ENCODE data around the gene CAPN9.
"Not testable (repeated sequence)": the region's sequence is repeated elsewhere in the genome, so short reads cannot be mapped to it uniquely, and the experiment has no call there.

Gene CAPN9

DNA sequence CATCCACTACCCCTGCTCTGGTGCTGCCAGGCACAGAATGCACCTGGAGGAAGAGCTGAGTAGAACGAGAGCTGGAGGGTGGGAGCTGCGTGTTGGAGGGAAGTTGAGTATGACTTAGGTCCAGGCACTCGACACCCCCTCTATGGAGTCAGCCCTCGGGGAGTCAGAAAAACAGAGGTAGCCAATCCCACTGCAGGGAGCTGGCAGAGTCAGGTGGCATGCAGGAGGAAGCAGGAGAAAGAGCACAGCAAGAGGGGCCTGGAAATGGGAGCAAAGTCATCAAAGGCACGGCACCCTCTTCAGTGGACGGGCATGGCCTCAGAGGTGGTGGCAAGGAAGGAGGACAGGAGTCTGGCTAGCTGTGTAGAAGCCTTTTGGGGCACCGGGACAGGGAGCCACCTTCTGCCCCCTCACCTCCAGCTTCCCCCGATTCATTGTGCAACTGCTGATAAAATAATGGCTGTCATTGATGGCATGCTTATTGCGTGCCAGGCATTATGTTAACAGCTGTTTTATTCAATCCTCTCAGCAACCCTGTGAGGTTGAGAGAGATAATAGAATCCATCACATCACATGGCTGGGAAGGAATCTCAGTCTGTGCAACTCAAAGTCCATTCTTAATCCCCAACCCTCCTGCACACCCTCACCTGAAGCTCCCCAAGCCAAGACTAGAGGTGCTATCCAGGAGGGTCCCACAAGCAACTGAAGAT lies 79.1 kb downstream of the CAPN9 start:
- DNase-seq, result no peak

DNA sequence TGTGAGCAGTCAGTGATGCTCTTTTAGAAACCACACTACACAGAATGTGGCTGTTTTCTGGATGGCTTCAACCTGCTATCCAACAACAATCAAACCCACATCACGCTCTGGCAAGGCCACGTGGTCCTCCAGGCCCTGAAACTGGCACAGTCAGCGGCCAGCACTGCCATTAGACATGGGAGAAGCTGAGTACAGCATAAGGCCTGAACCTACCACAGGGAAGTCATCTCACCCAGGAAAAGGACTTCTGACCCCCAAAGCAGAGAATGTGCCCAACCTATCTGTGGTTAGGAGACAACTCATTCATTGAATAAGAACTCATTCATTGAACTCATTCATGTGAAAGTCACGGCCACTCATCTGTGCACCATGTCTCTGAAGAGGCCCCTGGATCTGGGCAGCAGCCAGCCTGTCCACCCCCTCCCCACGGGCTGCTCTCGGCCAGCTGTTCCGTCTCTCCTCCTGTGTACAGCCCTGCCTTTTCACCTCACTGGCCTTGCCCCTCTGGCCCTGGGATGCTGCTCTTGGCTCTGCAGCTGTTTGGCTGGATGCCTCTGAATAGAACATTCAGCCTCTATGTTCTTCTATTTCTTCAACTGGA lies 80.0 kb downstream of the CAPN9 start:
- no peak for DNase-seq

DNA sequence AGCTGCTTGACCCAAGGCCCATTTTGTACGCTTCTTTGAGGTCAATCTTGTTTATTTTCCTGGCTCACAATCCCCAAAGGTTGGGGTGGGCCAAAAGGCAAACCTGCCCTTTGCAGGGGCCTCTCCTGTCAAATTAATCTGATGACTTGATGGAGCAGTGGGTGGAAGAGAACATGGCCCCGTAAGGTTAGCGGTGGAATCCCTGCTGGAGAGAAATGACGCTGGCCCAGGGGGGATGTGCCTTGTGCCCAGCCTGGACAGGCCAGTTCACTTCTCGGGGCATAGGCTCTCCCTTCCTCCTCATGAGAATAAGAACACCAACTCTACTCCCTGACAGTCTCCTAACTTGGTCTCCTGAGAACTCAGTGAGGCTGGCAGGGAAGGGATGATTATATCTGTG lies 80.6 kb downstream of the CAPN9 start:
- DNase-seq, result no peak

DNA sequence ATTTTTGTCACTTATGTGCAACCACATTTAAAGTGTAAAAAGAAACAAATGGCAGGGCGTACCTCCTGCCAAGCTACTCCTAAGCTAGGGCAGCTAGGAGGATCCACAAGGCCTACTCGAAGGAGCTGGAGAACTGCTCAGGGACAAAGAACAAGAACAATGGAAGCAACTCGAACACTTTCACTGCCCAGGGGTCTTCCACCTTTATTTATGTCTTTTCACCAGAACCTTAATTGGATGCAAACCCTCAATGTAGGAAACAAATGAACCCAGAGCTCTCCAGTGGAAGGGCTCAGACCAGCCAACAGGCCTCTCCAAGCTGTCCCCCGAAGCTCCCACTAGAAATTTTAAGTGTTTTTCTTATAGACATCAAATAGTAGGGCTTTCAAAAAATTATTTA lies 81.2 kb downstream of the CAPN9 start:
- no peak for DNase-seq

DNA sequence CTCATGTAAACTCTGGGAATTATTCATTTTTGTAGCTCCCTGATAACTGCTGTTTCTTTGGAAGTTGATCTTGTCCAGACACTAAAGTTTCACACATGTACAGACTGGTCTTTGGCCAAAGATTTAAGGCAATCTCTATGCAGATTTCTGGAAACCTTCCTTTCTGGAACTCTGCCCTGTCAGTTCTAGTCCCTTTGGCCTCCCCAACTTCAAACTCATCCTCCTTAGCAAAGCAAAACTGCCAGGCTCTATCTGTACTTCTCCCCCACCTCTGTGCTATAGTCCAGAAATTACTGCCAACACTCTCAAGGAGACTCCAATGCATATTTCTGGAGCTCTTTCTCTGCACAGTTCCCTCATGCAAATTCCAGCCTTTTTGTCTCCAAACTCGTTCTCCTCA lies 84.6 kb downstream of the CAPN9 start:
- no peak for DNase-seq

DNA sequence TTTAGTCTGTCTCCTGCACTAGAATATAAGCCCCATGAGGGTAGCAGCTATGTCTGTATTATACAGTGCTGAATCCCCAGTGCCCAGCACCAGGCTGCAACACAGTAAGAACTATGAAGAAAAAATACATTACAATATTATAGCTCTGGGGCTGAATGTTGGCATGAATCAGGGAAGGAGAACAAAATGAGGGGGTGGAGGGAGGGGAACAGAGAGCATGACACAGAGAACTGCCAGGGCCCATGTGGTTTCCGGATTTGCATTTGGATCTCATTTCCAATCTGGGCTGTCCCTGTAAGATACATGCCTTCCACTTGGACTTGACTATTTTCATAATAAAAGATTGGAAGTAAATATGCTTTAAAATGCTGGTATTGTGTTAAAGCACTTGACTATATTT lies 85.3 kb downstream of the CAPN9 start:
- DNase-seq, result no peak

- no peak for DNase-seq
Measured at GRCh38 chr1:230833511-230833910, 86.3 kb downstream of the CAPN9 start.

DNA sequence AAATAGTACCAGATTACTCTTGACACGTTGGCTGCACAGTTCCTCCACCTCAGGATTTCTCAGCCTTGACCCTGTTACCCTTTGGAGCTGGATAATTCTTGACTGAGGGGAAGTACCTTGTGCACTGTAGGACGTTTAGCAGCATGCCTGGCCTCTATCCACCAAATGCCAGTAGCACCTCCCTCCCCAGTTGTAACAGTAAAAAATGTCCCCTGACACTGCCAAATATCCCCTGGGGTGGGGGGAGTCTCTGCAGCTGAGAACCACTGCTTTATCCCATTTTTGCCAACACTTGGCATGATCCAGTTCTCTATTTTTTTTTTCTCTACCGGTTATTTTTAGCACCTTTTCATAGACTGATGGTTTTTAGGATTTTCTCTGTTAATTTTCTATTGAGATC lies 87.1 kb downstream of the CAPN9 start:
- no peak for DNase-seq

GRCh38 chr1:230836347-230836746 lies 89.2 kb downstream of the CAPN9 start:
- DNase-seq, result no peak

DNA sequence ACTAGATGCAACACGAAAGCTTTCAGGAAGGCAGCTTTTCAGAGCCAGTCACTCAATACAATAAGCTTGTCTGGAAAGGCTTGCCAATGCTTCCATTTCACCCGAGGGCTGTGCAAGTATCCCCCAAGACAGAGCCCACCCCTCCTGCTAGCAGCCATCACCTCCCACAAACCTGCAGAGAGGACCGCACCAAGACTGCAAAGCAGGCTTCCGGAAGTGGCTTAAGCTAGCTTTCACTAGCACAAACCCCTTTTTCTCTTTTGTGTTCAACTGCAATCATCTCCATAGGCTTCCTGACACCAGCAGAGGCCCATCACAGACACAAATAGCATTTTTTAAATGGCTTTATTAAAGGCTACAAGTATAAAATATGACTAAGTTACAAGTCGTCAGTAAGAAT lies 89.6 kb downstream of the CAPN9 start:
- no peak for DNase-seq

- no peak for DNase-seq
Measured at GRCh38 chr1:230839173-230839572, 92.0 kb downstream of the CAPN9 start.

DNA sequence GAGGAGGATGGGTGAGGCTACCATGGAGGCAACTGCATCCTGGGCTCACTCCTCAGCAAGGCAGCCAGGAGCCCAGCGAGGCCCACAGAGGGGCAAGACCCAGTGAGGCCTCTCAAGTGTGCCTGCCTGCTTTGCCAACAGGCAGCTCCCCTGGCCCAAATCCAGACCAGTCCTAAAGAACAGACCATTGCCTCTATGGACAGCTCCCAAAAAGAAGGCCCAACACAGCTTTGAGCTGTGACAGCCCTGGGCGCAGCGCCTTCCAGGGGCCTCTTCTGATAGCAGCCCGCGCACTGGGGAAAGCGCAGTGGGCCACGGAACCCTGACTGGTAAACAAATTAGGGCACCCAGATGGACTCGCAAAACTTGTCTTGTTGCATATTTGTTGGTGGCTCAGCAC lies 95.6 kb downstream of the CAPN9 start:
- no peak for DNase-seq

- no peak for DNase-seq
Measured at GRCh38 chr1:230843503-230844309, 96.5 kb downstream of the CAPN9 start.

DNA sequence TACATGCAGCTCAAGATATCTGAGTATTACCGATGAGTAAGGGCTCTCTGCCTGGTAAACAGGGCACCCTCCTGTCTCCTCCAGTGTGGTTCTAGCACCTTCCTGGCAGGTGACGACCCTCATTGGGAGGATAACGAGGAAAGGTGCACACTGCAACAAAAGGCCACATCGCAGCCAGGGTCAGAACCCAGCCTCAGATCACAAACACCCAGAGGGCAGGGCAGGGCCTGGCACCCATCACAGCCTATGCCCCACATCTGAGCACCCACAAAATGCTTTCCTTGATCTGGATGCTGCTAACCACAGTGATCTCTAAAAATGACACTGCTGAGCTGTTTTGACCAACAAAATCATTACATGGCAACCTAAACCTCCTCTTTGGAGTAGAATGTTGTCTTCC lies 97.4 kb downstream of the CAPN9 start:
- DNase-seq, result no peak

GRCh38 chr1:230845184-230845583 lies 98.0 kb downstream of the CAPN9 start:
- DNase-seq, result not testable (repeated sequence)

GRCh38 chr1:230848235-230848634 lies 101.0 kb downstream of the CAPN9 start:
- DNase-seq, result no peak

DNA sequence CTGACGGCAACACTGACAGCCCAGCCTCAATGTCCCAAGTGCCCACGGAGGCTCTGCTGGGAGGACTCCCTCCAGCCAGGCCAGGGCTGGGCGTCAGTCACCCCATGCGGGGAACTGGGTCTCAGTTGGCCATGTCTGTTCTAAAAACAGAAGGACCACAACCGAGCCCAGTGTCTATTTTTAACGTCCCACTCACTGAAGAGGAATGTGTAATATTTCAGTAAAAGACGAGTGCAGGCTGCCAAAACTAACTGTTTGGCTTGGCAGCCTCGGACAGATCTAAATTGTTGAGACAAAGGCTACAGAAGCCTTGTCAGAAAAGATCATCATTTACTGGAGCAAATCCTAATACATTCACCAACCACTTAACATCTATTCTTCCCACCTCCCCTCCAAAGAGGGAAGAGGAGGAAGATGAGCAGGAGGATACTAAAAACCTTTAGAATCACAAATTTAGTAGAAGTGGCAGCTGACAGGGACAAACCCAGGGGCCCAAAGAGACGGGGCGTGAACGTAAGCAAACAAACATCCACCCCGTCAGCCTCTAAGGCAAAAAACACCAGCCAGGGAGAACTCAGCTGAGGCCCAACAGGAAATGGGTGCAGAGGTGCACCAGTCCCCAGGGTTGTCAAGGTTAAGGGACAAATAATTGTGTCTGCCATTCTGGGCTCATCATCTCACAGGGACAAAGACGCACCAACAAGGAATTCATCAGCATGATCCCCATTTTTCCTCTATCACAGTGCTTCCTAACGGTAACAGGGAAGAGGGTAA lies 102.5 kb downstream of the CAPN9 start:
- no peak for DNase-seq

- no peak for DNase-seq
Measured at GRCh38 chr1:230850547-230850946, 103.4 kb downstream of the CAPN9 start.

GRCh38 chr1:230851291-230851691 lies 104.1 kb downstream of the CAPN9 start:
- no peak for DNase-seq
